LNCaP clone FGC (cell line): Measurements from ENCODE around the gene WFDC5.

ENCODE experiments used
- DNase-seq: peaks from one replicate; pipeline ENCODE4 v3.0.0-alpha.2; 2011; ENCODE audit warnings: low read depth
- H3K4me3 ChIP-seq: 2 replicates; pipeline ENCODE4 v1.5.1; 2011; ENCODE audit warnings: mild to moderate bottlenecking, low read depth, low read length, control low read depth
- CTCF ChIP-seq: IDR thresholded peaks from 2 replicates; pipeline ENCODE4 v1.5.1; 2012; ENCODE audit warnings: mild to moderate bottlenecking; ENCODE audit not compliant: control insufficient read depth, insufficient read depth; ENCODE audit errors: extremely low read depth

WFDC5 gene

GRCh38 chr20:45097485-45098102 lies 17.4 kb downstream of the WFDC5 start:
- H3K4me3 ChIP-seq: no peak overlapping the region
- no peak for DNase-seq
- no peak for TF ChIP-seq CTCF

- no peak for DNase-seq
- no peak for TF ChIP-seq CTCF
- no peak overlapping the region for H3K4me3 ChIP-seq
Measured at GRCh38 chr20:45096781-45097180, 18.2 kb downstream of the WFDC5 start.

DNA sequence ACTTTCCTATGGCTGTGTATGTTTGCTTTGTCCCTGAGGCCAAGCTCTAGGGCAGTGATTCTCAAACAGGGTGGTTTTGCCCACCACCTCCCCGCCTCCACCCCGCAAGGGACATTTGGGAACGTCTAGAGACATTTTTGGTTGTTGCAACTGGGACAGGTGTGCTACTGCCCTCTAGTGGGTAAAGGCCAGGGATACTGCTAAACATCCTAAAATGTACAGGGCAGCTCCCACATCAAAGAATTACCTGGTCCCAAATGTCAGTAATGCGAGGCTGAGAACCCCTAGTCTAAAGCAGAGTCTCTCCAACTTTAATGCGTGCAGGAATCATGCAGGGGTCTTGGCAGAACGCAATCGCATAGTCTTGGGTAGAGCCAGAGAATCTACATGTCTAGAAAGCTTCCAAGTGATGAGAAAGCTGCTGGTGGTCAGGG lies 19.2 kb downstream of the WFDC5 start:
- no peak overlapping the region for H3K4me3 ChIP-seq
- DNase-seq: peak; percentile 48
- TF ChIP-seq CTCF: peak; percentile 79

- H3K4me3 ChIP-seq: no peak overlapping the region
- DNase-seq: no peak
- TF ChIP-seq CTCF: no peak
Measured at GRCh38 chr20:45094864-45095574, 20.0 kb downstream of the WFDC5 start.

DNA sequence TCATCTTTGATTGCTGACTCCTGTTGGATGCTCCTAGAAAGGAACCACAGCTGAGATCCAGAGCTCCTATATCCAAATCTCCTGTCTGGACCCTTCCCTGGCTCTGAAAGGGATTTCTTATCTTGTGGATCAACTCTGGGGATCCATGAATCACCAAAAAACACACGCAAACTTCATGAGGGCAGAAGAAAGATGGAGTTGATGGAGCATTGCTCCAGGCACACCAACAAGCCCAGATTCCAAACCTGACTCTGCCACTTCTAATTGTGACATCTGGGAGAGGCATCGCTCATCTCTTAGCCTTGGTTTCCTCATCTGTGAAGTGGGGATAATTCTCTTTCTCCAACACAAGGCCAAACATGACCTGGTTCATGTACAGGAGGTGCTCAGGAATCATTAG lies 20.8 kb downstream of the WFDC5 start:
- DNase-seq: no peak
- TF ChIP-seq CTCF: no peak
- H3K4me3 ChIP-seq: no peak overlapping the region

DNA sequence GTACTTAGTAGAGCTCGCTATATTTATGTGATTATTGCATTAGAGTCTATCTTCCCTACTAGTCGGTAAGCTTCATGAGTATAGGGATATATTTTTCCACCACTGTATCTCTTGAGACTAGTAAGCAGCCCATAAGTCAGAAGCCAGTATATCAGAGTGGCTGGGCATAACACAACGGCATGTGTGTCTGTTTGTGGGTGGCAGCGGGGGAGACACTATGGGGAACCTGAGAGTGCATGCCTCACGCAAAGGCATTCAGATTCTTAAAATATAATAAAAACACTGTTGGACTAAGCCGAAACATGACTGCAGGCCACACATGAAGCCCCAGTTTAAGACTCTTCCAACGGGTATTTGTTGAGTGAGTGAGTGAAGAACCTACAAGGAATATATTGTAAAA lies 22.1 kb downstream of the WFDC5 start:
- no peak for TF ChIP-seq CTCF
- no peak overlapping the region for H3K4me3 ChIP-seq
- no peak for DNase-seq
